Measurements from ENCODE around the gene PDE1A.

DNA sequence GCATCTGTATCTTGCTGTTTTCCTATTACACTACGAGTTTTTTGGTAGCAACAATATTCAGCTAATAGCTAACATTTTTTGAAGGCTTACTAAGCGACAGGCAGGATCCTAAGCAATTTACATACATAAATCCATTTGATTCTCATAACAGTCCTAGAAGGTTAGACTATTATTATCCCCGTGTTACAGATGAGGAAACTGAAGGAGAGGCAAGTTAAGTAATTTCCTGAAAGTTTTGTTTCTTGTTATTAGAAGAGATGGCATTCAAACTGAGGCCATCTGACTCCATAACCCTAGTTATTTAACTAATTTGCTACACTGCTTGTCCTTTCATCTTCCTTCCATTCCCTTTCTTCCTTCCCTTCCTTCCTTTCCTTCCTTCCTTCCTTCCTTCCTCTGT is 68.2 kb downstream of the PDE1A start:
- TF ChIP-seq, protein P1, sequence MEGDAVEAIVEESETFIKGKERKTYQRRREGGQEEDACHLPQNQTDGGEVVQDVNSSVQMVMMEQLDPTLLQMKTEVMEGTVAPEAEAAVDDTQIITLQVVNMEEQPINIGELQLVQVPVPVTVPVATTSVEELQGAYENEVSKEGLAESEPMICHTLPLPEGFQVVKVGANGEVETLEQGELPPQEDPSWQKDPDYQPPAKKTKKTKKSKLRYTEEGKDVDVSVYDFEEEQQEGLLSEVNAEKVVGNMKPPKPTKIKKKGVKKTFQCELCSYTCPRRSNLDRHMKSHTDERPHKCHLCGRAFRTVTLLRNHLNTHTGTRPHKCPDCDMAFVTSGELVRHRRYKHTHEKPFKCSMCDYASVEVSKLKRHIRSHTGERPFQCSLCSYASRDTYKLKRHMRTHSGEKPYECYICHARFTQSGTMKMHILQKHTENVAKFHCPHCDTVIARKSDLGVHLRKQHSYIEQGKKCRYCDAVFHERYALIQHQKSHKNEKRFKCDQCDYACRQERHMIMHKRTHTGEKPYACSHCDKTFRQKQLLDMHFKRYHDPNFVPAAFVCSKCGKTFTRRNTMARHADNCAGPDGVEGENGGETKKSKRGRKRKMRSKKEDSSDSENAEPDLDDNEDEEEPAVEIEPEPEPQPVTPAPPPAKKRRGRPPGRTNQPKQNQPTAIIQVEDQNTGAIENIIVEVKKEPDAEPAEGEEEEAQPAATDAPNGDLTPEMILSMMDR (IDR thresholded peaks at IDR 0.05), result no peak
- no peak for TF ChIP-seq POLR2A (IDR thresholded peaks at IDR 0.05)
